ENCODE measurements around the gene CRISPLD2.

DNA sequence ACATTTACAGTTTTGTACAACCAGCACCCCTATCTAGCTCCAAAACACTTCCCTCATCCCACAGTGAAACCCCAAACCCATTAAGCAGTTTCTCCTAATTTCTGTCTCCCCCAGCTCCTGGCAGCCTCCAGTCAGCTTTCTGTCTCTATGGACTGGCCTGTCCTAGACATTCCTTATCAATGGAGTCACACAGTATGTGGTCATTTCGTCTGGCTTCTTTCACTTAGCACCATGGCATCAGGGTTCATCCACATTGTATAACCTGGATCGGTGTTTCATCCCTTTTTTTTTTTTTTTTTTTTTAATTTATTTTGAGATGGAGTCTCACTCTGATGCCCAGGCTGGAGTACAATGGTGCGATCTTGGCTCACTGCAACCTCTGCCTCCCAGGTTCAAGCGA lies 123.0 kb downstream of the CRISPLD2 start:
- TF ChIP-seq POLR2A (IDR thresholded peaks at IDR 0.05) (no peak), POLR2AphosphoS5 (IDR thresholded peaks at IDR 0.05) (no peak)

Measured in suprapubic skin (tissue), 4 donors.